Activated T-cell treated with anti-CD3 and anti-CD28 coated beads, Interleukin-2, amount 50 U/mL, for 24 hours (primary cell): Measurements from ENCODE around the gene TUBGCP6.
A peak's percentile ranks its signal among the peaks of the same experiment; 100 is the strongest.

Experiments used
- DNase-seq: peaks from one replicate; pipeline ENCODE4 v3.0.0-alpha.2; 2020
- H3K27ac Mint-ChIP-seq: 2 replicates; pipeline ENCODE4 v1.8.0; 2020; ENCODE audit warnings: mild to moderate bottlenecking, mixed read lengths
- H3K27me3 Mint-ChIP-seq: 2 replicates; pipeline ENCODE4 v1.8.0; 2020; ENCODE audit warnings: mixed read lengths
- H3K36me3 Mint-ChIP-seq: 2 replicates; pipeline ENCODE4 v1.8.0; 2020; ENCODE audit warnings: low read depth, mixed read lengths
- H3K4me1 Mint-ChIP-seq: 2 replicates; pipeline ENCODE4 v1.8.0; 2020; ENCODE audit warnings: low read depth, mixed read lengths
- H3K4me3 Mint-ChIP-seq: 2 replicates; pipeline ENCODE4 v1.8.0; 2020; ENCODE audit warnings: mild to moderate bottlenecking, moderate library complexity, mixed read lengths
- H3K9me3 Mint-ChIP-seq: 2 replicates; pipeline ENCODE4 v1.8.0; 2020; ENCODE audit warnings: mixed read lengths

TUBGCP6 gene

GRCh38 chr22:50244420-50245213 is at the start of gene TUBGCP6:
Gene TUBGCP6, minus strand, starts transcription at chr22:50245023. Its CDS starts 564 bp downstream, at chr22:50244459.
- Mint-ChIP-seq H3K9me3 (no peaks in the 10 kb centered on the region), H3K36me3 (peaks cover 70% of the 10 kb centered on the region), H3K27me3 (no peaks in the 10 kb centered on the region), H3K4me1 (peaks cover 39% of the 10 kb centered on the region), H3K4me3 (peak within 1 kb of the TSS; percentile 93), H3K27ac (peak within 1 kb of the TSS; percentile 99)
- peak; percentile 96 for DNase-seq

GRCh38 chr22:50294319-50294656 is 49.5 kb upstream of the TUBGCP6 start:
- Mint-ChIP-seq H3K4me1 (peaks cover 6% of the 10 kb centered on the region), H3K4me3 (no peak overlapping the region), H3K27me3 (peaks cover 57% of the 10 kb centered on the region), H3K36me3 (no peaks in the 10 kb centered on the region), H3K9me3 (no peaks in the 10 kb centered on the region), H3K27ac (no peak overlapping the region)
- DNase-seq: no peak

- H3K4me1 Mint-ChIP-seq: peaks cover 6% of the 10 kb centered on the region
- no peak overlapping the region for H3K4me3 Mint-ChIP-seq
- no peaks in the 10 kb centered on the region for H3K36me3 Mint-ChIP-seq
- no peak overlapping the region for H3K27ac Mint-ChIP-seq
- peaks cover 54% of the 10 kb centered on the region for H3K27me3 Mint-ChIP-seq
- H3K9me3 Mint-ChIP-seq: no peaks in the 10 kb centered on the region
- no peak for DNase-seq
Observed at GRCh38 chr22:50293441-50294318, 48.9 kb upstream of the TUBGCP6 start.

GRCh38 chr22:50292643-50293440 is 48.0 kb upstream of the TUBGCP6 start:
- H3K4me3 Mint-ChIP-seq: peak overlapping the region; percentile 43
- no peaks in the 10 kb centered on the region for H3K9me3 Mint-ChIP-seq
- peaks cover 48% of the 10 kb centered on the region for H3K27me3 Mint-ChIP-seq
- peaks cover 6% of the 10 kb centered on the region for H3K4me1 Mint-ChIP-seq
- no peaks in the 10 kb centered on the region for H3K36me3 Mint-ChIP-seq
- H3K27ac Mint-ChIP-seq: no peak overlapping the region
- no peak for DNase-seq

GRCh38 chr22:50289942-50290630 is 45.3 kb upstream of the TUBGCP6 start:
- Mint-ChIP-seq H3K36me3 (no peaks in the 10 kb centered on the region), H3K4me1 (peaks cover 6% of the 10 kb centered on the region), H3K27ac (no peak overlapping the region), H3K9me3 (no peaks in the 10 kb centered on the region), H3K27me3 (peaks cover 37% of the 10 kb centered on the region), H3K4me3 (no peak overlapping the region)
- DNase-seq: no peak

GRCh38 chr22:50289151-50289941 is 44.5 kb upstream of the TUBGCP6 start:
- peaks cover 35% of the 10 kb centered on the region for H3K27me3 Mint-ChIP-seq
- no peaks in the 10 kb centered on the region for H3K36me3 Mint-ChIP-seq
- no peak overlapping the region for H3K27ac Mint-ChIP-seq
- H3K4me1 Mint-ChIP-seq: peaks cover 6% of the 10 kb centered on the region
- DNase-seq: no peak
- H3K9me3 Mint-ChIP-seq: no peaks in the 10 kb centered on the region
- no peak overlapping the region for H3K4me3 Mint-ChIP-seq

- Mint-ChIP-seq H3K9me3 (no peaks in the 10 kb centered on the region), H3K4me3 (no peak overlapping the region), H3K36me3 (no peaks in the 10 kb centered on the region), H3K27me3 (peaks cover 29% of the 10 kb centered on the region), H3K27ac (no peak overlapping the region), H3K4me1 (peaks cover 3% of the 10 kb centered on the region)
- no peak for DNase-seq
Observed at GRCh38 chr22:50287731-50288130, 42.9 kb upstream of the TUBGCP6 start.

GRCh38 chr22:50286701-50287318 is 42.0 kb upstream of the TUBGCP6 start:
- H3K27me3 Mint-ChIP-seq: peaks cover 21% of the 10 kb centered on the region
- no peak overlapping the region for H3K27ac Mint-ChIP-seq
- no peaks in the 10 kb centered on the region for H3K4me1 Mint-ChIP-seq
- no peaks in the 10 kb centered on the region for H3K36me3 Mint-ChIP-seq
- no peak overlapping the region for H3K4me3 Mint-ChIP-seq
- DNase-seq: no peak
- no peaks in the 10 kb centered on the region for H3K9me3 Mint-ChIP-seq

GRCh38 chr22:50286275-50286674 is 41.5 kb upstream of the TUBGCP6 start:
- Mint-ChIP-seq H3K27me3 (peaks cover 15% of the 10 kb centered on the region), H3K4me3 (no peak overlapping the region), H3K36me3 (no peaks in the 10 kb centered on the region)

GRCh38 chr22:50285568-50286229 is 40.9 kb upstream of the TUBGCP6 start:
- peaks cover 9% of the 10 kb centered on the region for H3K27me3 Mint-ChIP-seq
- H3K4me1 Mint-ChIP-seq: no peaks in the 10 kb centered on the region

More at GRCh38 chr22:50286275-50286674, 41.5 kb upstream of the TUBGCP6 start:
- no peaks in the 10 kb centered on the region for H3K9me3 Mint-ChIP-seq
- H3K4me1 Mint-ChIP-seq: no peaks in the 10 kb centered on the region
- DNase-seq: no peak
- H3K27ac Mint-ChIP-seq: no peak overlapping the region

GRCh38 chr22:50284479-50284878 is 39.7 kb upstream of the TUBGCP6 start:
- H3K36me3 Mint-ChIP-seq: no peaks in the 10 kb centered on the region
- no peak for DNase-seq
- no peak overlapping the region for H3K4me3 Mint-ChIP-seq
- H3K27ac Mint-ChIP-seq: no peak overlapping the region
- H3K9me3 Mint-ChIP-seq: no peaks in the 10 kb centered on the region
- peaks cover 3% of the 10 kb centered on the region for H3K27me3 Mint-ChIP-seq
- H3K4me1 Mint-ChIP-seq: no peaks in the 10 kb centered on the region

More at GRCh38 chr22:50285568-50286229, 40.9 kb upstream of the TUBGCP6 start:
- DNase-seq: no peak
- Mint-ChIP-seq H3K9me3 (no peaks in the 10 kb centered on the region), H3K36me3 (no peaks in the 10 kb centered on the region), H3K4me3 (no peak overlapping the region), H3K27ac (no peak overlapping the region)

GRCh38 chr22:50283821-50284220 is 39.0 kb upstream of the TUBGCP6 start:
- Mint-ChIP-seq H3K4me3 (no peak overlapping the region), H3K4me1 (no peaks in the 10 kb centered on the region), H3K27ac (no peak overlapping the region), H3K9me3 (no peaks in the 10 kb centered on the region), H3K36me3 (no peaks in the 10 kb centered on the region), H3K27me3 (peaks cover 3% of the 10 kb centered on the region)
- no peak for DNase-seq
